Stimulated activated CD4-positive, alpha-beta T cell treated with anti-CD3 and anti-CD28 coated beads, Interleukin-4, amount 100 ng/mL, for 24 hours (primary cell): ENCODE data around the gene RPS6KA5.
"Not testable (repeated sequence)": the region's sequence is repeated elsewhere in the genome, so short reads cannot be mapped to it uniquely, and the experiment has no call there.

Experiments used
- DNase-seq: peaks from one replicate; pipeline ENCODE4 v3.0.0-alpha.2; 2020

The RPS6KA5 gene

GRCh38 chr14:91060351-91061055 lies at the start of gene RPS6KA5:
Gene RPS6KA5 (minus strand): TSS chr14:91060641. CDS start chr14:91060434, 207 bp downstream.
- DNase-seq = peak; percentile 100

DNA sequence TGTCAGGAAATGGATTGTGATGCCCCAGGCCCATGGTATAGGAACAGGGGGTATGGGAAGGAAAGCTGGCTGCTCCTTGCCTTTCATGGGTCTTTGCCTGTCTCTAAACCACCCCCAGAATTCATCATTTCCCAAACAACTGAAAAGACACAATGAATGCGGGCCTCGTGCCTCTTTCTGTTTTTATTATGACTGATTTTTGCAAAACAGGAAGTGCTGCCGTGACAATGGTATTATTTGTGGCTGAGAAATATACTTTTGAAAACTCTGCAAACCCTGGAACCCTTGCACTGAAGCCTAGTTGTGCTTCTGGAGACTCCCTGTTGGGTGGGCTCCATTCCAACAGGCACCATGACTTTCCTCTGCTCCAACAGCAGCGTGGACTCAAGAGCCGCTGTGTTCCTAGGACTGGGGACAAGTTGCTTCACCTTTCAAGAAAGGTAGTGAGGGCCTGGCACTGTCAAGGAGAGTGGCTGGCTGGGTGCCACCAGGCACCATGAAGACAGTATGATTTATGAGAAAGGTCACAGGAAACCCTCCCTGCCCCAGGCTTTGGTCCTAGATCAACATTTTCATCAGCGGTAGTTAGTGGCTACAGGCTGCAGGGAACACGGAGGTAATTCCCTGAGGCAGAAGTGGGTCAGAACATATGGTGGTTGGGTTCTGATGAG lies 48.6 kb upstream of the RPS6KA5 start:
- peak; percentile 27 for DNase-seq

DNA sequence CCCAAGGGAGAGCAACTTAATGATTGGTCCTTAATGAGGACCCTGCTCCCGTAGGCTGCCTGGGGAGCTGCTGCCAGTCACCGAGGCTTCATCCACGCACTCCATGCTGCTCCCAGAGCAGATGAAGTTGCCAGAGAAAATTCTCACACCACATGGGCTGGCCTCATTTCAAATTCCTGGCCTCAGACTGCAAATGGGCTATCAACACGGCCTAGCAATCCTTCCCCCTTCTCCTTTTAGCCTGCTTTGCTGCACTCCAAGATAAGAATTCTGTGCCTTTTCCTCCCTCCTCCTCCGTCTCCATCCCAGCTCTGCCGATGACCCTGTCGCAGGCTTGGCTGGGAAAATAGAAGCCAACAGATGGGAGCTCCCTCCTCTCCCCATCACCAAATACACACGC lies 42.7 kb upstream of the RPS6KA5 start:
- DNase-seq = no peak

- no peak for DNase-seq
Measured at GRCh38 chr14:91100102-91100501, 39.7 kb upstream of the RPS6KA5 start.

GRCh38 chr14:91098591-91098990 lies 38.1 kb upstream of the RPS6KA5 start:
- DNase-seq = no peak

- not testable (repeated sequence) for DNase-seq
Measured at GRCh38 chr14:91097657-91098056, 37.2 kb upstream of the RPS6KA5 start.

GRCh38 chr14:91095178-91095577 lies 34.7 kb upstream of the RPS6KA5 start:
- no peak for DNase-seq

DNA sequence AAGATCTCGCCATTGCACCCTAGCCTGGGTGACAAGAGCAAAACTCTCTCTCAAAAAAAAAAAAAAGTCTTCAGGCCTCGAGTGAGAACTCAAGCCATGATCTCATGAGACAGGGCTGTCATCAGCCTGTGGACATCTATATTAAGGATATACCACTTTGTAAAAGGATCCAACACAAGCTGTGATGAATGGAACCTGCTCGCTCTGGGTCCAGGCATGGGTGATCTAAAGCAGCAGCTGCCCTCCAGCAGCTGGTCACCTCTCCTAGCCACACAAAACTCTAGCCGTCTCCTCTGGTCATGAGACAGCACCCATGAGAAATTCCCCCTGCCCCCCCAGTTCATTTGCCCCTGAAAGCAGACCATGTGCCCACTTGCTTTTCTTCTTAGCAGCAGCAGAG lies 34.3 kb upstream of the RPS6KA5 start:
- DNase-seq = no peak

- not testable (repeated sequence) for DNase-seq
Measured at GRCh38 chr14:91093743-91094472, 33.5 kb upstream of the RPS6KA5 start.

GRCh38 chr14:91092073-91092472 lies 31.6 kb upstream of the RPS6KA5 start:
- no peak for DNase-seq

DNA sequence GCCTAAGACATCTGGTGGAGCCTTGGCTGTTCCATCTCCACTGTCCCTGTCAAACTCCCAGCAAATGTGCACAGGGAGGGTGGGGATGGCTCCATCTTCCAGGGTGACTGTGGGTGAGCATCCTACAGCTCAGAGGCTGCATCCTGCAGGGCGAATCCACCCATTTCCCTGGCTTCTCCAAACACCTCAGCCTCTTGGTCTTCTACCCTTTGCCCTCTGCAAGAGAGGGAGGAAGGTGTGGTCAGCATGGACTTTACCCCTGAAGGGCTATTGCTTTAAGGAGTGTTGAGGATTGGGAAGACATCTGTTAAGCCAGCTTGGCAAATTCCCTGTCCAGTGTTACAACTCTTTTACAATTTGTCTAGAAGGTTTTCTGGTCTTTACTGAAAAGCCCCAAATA lies 30.3 kb upstream of the RPS6KA5 start:
- no peak for DNase-seq

DNA sequence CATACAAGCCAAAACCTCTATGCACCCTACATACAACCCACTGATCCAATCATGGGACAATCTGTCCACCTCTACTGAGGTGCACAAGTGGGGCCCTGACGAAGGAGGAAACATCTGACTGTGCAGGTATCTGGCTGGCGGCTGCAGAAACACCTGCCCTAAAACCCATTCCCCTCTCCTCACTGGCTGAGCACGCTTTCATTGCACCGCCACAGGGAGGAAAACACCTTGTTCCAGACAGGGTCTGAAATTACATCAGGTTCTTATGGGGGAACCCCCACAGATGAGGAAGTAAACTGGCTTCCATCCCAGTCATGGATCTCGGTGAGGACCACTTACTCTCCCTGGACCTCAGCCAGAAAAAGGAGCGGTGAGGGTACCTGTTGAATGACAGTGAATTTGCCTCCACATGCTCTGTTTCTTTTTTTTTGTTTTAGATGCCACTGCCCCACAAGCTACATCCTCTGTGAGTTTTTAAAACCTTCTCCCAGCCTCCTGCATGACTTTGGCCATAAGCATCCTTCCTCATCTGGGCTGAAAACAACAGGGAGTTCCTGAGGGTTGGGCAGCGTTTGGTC lies 29.6 kb upstream of the RPS6KA5 start:
- no peak for DNase-seq

- DNase-seq = no peak
Measured at GRCh38 chr14:91088585-91089235, 28.3 kb upstream of the RPS6KA5 start.

DNA sequence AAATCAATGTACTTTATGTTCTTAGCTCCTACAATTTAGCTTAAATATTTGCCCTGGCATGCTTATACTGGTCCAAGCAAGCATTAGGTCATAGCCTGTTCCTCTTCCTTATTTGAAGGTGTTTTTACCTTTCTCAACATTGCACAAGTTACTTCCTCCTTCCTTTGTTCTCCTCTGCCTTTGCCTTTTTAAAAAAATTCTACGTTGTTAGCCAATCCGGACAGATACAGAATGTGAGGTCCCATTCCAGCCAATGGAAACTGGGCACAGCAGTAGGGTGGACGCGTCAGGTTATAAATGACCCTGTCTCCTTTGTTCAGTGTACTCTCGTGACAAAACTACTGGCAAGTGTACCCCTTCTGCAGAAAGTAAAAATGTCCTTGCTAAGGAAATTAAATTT lies 27.0 kb upstream of the RPS6KA5 start:
- DNase-seq = not testable (repeated sequence)

DNA sequence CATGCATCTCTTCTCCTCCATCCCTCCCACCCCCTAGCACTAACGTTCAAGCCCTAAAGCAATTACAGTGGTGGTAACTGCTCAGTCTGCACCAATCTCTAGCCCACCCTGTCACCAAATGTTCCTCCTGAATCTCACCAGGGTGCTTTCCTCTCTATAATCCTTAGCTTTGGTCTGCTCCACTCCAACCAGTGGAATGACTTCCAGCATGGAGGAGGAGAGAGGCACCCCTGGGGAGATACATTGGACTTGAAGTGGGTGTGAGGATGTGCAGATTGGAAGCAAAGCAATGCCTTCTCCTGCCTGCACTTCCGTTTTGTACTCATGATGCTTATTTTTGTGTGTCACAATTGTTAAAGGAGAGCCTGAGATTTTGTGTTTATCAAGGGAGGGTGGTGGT lies 24.1 kb upstream of the RPS6KA5 start:
- no peak for DNase-seq

DNA sequence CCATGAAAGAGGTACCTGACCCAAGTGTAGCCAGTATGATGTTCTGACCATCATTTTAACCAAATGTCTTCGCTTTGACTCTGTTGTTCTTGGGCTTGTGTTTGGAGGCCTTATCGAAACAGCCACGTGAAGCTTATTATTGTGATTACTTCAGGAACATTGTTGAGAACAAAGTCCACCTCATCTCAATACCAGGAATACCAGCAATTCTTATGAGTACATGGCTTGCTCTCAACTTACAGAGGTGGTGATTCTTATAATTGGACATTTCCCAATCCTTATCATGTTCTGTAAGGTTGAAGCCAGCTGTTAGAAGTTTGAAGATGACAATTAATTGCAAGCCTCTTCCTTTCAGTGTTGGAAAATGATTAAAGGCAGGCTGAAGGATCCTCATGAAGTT lies 21.8 kb upstream of the RPS6KA5 start:
- DNase-seq = no peak

DNA sequence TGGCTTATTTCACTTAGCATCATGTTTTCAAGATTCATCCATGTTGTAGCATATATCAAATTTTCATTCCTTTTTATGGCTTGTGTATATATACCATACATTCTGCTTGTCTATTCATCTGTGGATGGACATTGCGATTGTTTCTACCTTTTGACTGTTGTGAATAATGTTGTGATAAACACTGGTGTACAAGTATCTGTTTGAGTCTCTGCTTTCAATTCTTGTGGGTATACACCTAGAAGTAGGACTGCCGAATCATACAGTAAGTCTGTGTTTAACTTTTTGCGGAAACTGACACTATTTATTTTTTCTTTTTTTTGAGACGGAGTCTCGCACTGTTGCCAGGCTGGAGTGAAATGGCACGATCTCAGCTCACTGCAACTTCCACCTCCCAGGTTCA lies 19.6 kb upstream of the RPS6KA5 start:
- no peak for DNase-seq

DNA sequence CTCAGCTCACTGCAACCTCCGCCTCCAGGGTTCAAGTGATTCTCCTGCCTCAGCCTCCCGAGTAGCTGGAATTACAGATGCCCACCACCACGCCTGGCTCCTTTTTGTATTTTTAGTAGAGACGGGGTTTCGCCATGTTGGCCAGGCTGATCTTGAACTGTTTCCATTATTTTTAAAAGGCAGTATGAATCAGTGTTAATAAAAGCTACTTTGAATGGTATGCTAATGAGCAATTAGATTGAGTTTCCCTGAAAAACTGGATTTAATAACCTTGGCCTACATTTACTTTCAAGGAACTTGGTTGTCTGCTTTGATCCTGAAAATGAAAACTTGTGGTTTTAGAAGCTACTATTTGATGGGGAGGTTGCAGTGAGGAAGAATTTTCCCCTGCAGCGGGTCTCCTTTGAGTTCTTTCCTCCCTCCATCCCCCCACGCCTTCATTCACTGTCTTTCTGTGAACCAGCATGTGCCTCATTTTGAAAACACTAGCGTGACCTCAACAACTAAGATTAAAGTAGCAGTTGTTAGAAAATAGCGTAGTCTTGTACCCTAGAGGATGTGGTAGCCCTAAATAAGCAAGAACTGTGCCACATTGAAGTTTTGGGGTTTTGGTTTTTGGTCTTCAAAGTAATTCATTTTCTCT lies 17.8 kb upstream of the RPS6KA5 start:
- peak; percentile 72 for DNase-seq

- no peak for DNase-seq
Measured at GRCh38 chr14:91075553-91075952, 15.1 kb upstream of the RPS6KA5 start.

- no peak for DNase-seq
Measured at GRCh38 chr14:91070572-91070971, 10.1 kb upstream of the RPS6KA5 start.

DNA sequence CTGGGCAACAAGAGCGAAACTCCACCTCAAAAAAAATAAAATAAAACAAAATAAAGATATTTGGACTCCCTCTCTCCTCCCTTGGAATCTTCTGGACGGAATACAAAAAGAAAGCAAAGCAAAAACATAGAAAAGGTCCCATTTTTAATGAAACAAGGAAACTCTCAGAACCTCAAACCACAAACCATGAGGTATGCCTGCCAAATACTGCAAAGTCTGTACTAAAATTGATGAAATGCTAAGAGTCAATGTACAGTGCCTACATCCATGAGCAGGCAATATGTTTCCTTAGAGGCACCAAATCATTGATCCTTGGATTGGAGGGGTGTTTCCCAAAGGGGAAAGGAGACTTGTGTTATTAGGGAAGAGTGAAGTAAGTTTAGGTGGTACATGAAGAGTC lies 8.2 kb upstream of the RPS6KA5 start:
- no peak for DNase-seq

- DNase-seq = peak; percentile 31
Measured at GRCh38 chr14:91067186-91067585, 6.7 kb upstream of the RPS6KA5 start.

DNA sequence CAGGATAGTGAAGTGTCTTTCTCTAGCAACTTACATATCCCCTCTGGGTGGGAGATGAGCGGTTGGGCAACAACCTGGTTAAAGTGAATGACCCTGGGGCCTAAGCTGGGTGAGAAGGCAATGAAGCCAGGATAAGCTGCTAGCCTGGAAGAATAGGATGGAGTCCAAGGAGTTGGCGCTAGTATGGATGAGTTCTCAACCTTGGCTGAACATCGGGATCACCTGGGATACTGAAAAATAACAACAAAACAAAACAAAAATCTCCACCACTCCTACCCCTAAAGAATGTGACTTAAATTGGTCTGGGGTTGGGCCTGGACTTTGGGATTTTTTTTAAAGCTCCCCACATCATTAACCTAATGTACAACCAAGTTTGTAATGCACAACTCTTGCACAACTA lies 4.8 kb upstream of the RPS6KA5 start:
- DNase-seq = no peak
